Measurements from ENCODE around the gene GPC3.

Gene GPC3

GRCh38 chrX:133514486-133514885 lies 470.9 kb downstream of the GPC3 start:
- no peak for TF ChIP-seq CTCF (IDR thresholded peaks at IDR 0.05; ENCODE audit: low read depth, low read length, missing control alignments)

GRCh38 chrX:133513123-133513522 lies 472.3 kb downstream of the GPC3 start:
- in situ Hi-C loops (cut with HindIII; ENCODE audit: low pct_ligation_motif_present, low sequenced_read_pairs) = no loop called here
- H3K27me3 ChIP-seq (replicated peaks) = no peaks in the 10 kb centered on the region
- H3K36me3 ChIP-seq (replicated peaks) = no peaks in the 10 kb centered on the region
- H3K27ac ChIP-seq = no peak overlapping the region
- no peak for DNase-seq
- TF ChIP-seq CTCF (IDR thresholded peaks at IDR 0.05; ENCODE audit: low read depth, low read length, missing control alignments) = no peak
- no peak overlapping the region for H3K4me3 ChIP-seq (ENCODE audit: low read depth, low read length)

More at GRCh38 chrX:133514486-133514885, 470.9 kb downstream of the GPC3 start:
- Histone ChIP-seq H3K36me3 (replicated peaks) (no peaks in the 10 kb centered on the region), H3K27me3 (replicated peaks) (no peaks in the 10 kb centered on the region), H3K4me3 (ENCODE audit: low read depth, low read length) (no peak overlapping the region), H3K27ac (no peak overlapping the region)
- in situ Hi-C loops (cut with HindIII; ENCODE audit: low pct_ligation_motif_present, low sequenced_read_pairs) = no loop called here
- DNase-seq = no peak

GRCh38 chrX:133511041-133511440 lies 474.4 kb downstream of the GPC3 start:
- Histone ChIP-seq H3K27me3 (replicated peaks) (no peaks in the 10 kb centered on the region), H3K4me3 (ENCODE audit: low read depth, low read length) (no peak overlapping the region), H3K36me3 (replicated peaks) (no peaks in the 10 kb centered on the region), H3K27ac (no peak overlapping the region)
- TF ChIP-seq CTCF (IDR thresholded peaks at IDR 0.05; ENCODE audit: low read depth, low read length, missing control alignments) = no peak
- in situ Hi-C loops (cut with HindIII; ENCODE audit: low pct_ligation_motif_present, low sequenced_read_pairs) = no loop called here
- no peak for DNase-seq

GRCh38 chrX:133497356-133497755 lies 488.0 kb downstream of the GPC3 start:
- no peak for TF ChIP-seq CTCF (IDR thresholded peaks at IDR 0.05; ENCODE audit: low read depth, low read length, missing control alignments)
- DNase-seq = no peak
- Histone ChIP-seq H3K27me3 (replicated peaks) (no peaks in the 10 kb centered on the region), H3K27ac (no peak overlapping the region), H3K4me3 (ENCODE audit: low read depth, low read length) (no peak overlapping the region), H3K36me3 (replicated peaks) (no peaks in the 10 kb centered on the region)
- in situ Hi-C loops (cut with HindIII; ENCODE audit: low pct_ligation_motif_present, low sequenced_read_pairs) = no loop called here

GRCh38 chrX:133495464-133496391 lies 489.7 kb downstream of the GPC3 start:
- DNase-seq = no peak
- in situ Hi-C loops (cut with HindIII; ENCODE audit: low pct_ligation_motif_present, low sequenced_read_pairs) = no loop called here
- Histone ChIP-seq H3K27ac (no peak overlapping the region), H3K27me3 (replicated peaks) (no peaks in the 10 kb centered on the region), H3K4me3 (ENCODE audit: low read depth, low read length) (no peak overlapping the region), H3K36me3 (replicated peaks) (no peaks in the 10 kb centered on the region)
- no peak for TF ChIP-seq CTCF (IDR thresholded peaks at IDR 0.05; ENCODE audit: low read depth, low read length, missing control alignments)

All from brain microvascular endothelial cell (primary cell).